Stomach (tissue), 9 donors: ENCODE measurements around the gene TMEFF2. TPM values are rescaled to one million over a fixed set of nuclear protein-coding genes. Genes with fewer than 3 reads are reported as not detected.
A peak's percentile ranks its signal among the peaks of the same experiment; 100 is the strongest.

Experiments
- DNase-seq, 2 donors: peaks; one replicate each; pipeline versions ENCODE4 v3.0.0 to v3.0.0-alpha.2; 2013 to 2019
- H3K27ac ChIP-seq, 5 donors: fragments of 200-600 bp in 4 of 5; sonication (generic) in 4 of 5; one replicate each; pipeline ENCODE4 v1.5.1; 2013 to 2019; ENCODE audit warnings: mild to moderate bottlenecking in 1 of 5, moderate library complexity in 1 of 5
- H3K27me3 ChIP-seq, 3 donors: fragments of 200-600 bp; sonication (generic); one replicate each; pipeline ENCODE4 v1.5.1; 2017 to 2019; ENCODE audit warnings: mixed run types in 1 of 3
- H3K36me3 ChIP-seq, 4 donors: fragments of 200-600 bp; sonication (generic); 1 replicate in 3 of 4; 2 replicates in 1 of 4; pipeline ENCODE4 v1.5.1; 2016 to 2019
- H3K4me1 ChIP-seq, 4 donors: fragments of 200-600 bp; sonication (generic); one replicate each; pipeline ENCODE4 v1.5.1; 2016 to 2019
- H3K4me3 ChIP-seq, 4 donors: fragments of 200-600 bp; sonication (generic) in 3 of 4; one replicate each; pipeline ENCODE4 v1.5.1; 2016 to 2019; ENCODE audit warnings: mild to moderate bottlenecking in 1 of 4
- H3K9me3 ChIP-seq, 4 donors: fragments of 200-600 bp; sonication (generic); one replicate each; pipeline ENCODE4 v1.5.1; 2016 to 2019
- EP300 ChIP-seq: sonication (generic); formaldehyde crosslinking; IDR thresholded peaks from one replicate; pipeline ENCODE4 v1.6.1; 2017; ENCODE audit warnings: antibody characterized with exemption
- POLR2A ChIP-seq, 4 donors: fragments of 450-650 bp; IDR thresholded peaks; one replicate each; pipeline ENCODE4 v1.6.1; 2016; ENCODE audit warnings: antibody characterized with exemption in 4 of 4, control low read depth in 2 of 4, mild to moderate bottlenecking in 1 of 4, moderate library complexity in 1 of 4
- POLR2AphosphoS5 ChIP-seq, 3 donors: sonication (generic); formaldehyde crosslinking; IDR thresholded peaks; one replicate each; pipeline ENCODE4 v1.6.1; 2016; ENCODE audit warnings: antibody characterized with exemption in 3 of 3
- WGBS, 5 donors: extraction: QIAGEN DNeasy Blood & Tissue Kit in 3 of 5; methylation state at CpG; one replicate each; pipeline versions ENCODE4 v1.1.5 to v1.1.7; 2013 to 2018; 5-methylcytosine and 5-hydroxymethylcytosine counted together
- intact Hi-C: fragments of 100-400 bp; cut with DNase I; formaldehyde crosslinking; loops from one replicate; pipeline ENCODE4 v1.15.1; 2023; ENCODE audit warnings: low total_unique reads
- polyA plus RNA-seq, 3 donors: library from polyadenylated mRNA; stranded (reverse); fragments of 200-250 nt; gene quantifications; one replicate each; pipeline ENCODE4 v1.2.3, GENCODE V29; 2013
- total RNA-seq, 5 donors: library from RNA; depleted of rRNA; stranded (reverse); fragments of >200 nt; gene quantifications; one replicate each; pipeline versions ENCODE4 v1.1.0 to v1.2.3, GENCODE V29; 2014 to 2016
- TF ChIP-seq, protein P1 (sequence below), 7 experiments: fragments of 450-650 bp in 4 of 7; fragments of 200-600 bp in 3 of 7; sonication (generic) in 3 of 7; IDR thresholded peaks; one replicate each; pipeline ENCODE4 v1.5.1; 2016 to 2019; ENCODE audit warnings: antibody characterized with exemption in 7 of 7, control low read depth in 2 of 7, mild to moderate bottlenecking in 1 of 7
- donor health status: healthy with polysubstance abuse.
- donor health status: Bipolar disorder and iron deficiency.
- donor health status: healthy.

TMEFF2 gene
- total and polyA plus RNA-seq, 8 donors = 0.23 to 0.50 (median 0.37) TPM; not detected in 3

DNA sequence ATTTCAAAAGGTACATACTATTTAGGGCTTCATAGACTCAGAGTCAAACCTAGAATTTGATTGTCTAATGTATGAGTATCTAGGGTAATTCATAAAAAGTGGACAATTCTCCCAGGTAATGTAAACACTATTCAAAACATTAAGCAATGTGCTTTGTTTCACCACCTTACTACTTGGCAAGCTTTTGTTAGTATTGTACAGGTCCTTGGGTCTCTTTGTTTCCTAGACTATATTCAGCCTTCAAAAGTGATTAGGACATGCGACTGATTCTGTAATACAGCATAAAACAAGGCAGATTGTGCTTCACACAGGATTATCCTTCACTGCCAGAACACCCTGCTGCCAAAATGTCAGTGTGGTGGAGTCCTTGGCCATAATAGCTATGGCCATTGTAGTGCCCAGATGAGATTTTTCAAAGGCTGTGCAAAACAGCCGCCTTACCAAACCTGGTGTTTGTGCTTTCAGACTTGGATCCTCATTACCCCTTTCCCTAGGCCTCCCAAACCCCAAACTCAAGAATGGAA lies 257.8 kb downstream of the TMEFF2 start:
- no peaks in the 10 kb centered on the region for H3K36me3 ChIP-seq
- no peaks in the 10 kb centered on the region for H3K27me3 ChIP-seq
- no peak for DNase-seq
- H3K4me1 ChIP-seq = peaks cover 0 to 5% (median under 1%) of the 10 kb centered on the region in 4 donors
- TF ChIP-seq POLR2A (IDR thresholded peaks at IDR 0.05) = no peak
- no peak for TF ChIP-seq POLR2AphosphoS5 (IDR thresholded peaks at IDR 0.05)
- TF ChIP-seq, protein P1, sequence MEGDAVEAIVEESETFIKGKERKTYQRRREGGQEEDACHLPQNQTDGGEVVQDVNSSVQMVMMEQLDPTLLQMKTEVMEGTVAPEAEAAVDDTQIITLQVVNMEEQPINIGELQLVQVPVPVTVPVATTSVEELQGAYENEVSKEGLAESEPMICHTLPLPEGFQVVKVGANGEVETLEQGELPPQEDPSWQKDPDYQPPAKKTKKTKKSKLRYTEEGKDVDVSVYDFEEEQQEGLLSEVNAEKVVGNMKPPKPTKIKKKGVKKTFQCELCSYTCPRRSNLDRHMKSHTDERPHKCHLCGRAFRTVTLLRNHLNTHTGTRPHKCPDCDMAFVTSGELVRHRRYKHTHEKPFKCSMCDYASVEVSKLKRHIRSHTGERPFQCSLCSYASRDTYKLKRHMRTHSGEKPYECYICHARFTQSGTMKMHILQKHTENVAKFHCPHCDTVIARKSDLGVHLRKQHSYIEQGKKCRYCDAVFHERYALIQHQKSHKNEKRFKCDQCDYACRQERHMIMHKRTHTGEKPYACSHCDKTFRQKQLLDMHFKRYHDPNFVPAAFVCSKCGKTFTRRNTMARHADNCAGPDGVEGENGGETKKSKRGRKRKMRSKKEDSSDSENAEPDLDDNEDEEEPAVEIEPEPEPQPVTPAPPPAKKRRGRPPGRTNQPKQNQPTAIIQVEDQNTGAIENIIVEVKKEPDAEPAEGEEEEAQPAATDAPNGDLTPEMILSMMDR (IDR thresholded peaks at IDR 0.05) = no peak
- TF ChIP-seq EP300 = no peak
- no peak overlapping the region for H3K4me3 ChIP-seq
- H3K9me3 ChIP-seq = no peaks in the 10 kb centered on the region
- 60 to 83% (median 68%) methylated on average over 2 of the region's 2 CpGs for WGBS, 5 donors
- H3K27ac ChIP-seq = no peak overlapping the region
- intact Hi-C loops = no loop called here

DNA sequence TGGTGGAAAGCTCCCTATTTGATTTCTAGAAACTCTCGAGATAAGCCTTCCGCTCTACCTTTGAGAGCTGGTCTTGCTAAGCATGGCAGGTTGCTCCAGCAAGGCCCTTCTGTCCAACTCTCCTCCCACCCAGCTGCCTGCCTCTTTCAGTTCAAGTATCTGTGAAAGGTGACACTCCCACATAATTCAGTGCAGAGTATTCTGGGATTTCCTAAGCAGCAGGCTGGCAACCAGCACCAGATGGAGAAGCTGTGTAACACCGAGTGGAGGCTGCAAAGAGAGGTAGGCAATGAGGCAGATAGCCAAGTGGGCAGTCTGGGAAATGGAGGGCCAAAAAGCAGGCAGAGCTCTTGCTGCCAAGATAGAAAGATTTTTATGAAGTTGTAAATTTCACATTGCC lies 259.5 kb downstream of the TMEFF2 start:
- intact Hi-C loops = no loop called here
- DNase-seq = no peak
- TF ChIP-seq POLR2A (IDR thresholded peaks at IDR 0.05) (no peak), POLR2AphosphoS5 (IDR thresholded peaks at IDR 0.05) (no peak), EP300 (no peak)
- TF ChIP-seq, protein P1 (IDR thresholded peaks at IDR 0.05) = no peak

DNA sequence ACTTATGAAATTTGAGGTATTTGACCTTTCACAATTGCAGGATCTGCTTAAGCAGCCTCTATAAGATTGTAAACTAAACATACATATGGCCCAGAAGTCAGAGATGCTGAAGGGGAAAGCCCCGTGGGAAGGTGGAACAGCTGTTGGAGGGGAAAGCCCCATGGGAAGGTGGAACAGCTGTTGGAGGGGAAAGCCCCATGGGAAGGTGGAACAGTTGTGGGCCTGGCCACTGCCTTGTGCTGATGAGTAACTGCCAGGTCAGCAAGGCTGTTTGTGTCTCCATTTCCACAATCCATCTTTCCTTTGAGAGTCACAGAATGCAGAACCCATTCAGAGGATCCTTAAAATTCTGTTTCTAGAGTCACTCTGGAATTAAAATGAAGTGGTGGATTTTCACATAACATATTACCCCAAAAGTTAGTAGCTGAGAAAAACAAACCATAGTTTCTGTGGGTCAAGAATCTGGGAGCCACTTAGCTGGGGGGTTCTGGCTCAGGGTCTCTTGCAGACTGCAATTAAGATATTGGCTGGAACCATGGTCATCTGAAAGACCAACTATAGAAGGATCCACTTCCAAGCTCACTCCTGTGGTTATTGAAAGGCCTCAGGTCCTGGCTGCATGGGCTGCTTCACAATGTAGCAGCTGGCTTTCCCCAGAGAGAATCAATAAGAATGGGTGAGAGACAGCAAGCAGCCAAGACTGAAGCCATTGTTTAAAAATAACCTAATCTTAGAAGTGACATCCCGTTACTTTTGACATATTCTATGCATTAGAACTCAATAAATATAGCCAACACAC lies 261.2 kb downstream of the TMEFF2 start:
- DNase-seq = peak in 1 of 2 donors; percentile 20
- WGBS, 5 donors = 74 to 78% (median 78%) methylated on average over 2 of the region's 2 CpGs
- intact Hi-C loops = no loop called here
- no peaks in the 10 kb centered on the region for H3K27me3 ChIP-seq
- H3K27ac ChIP-seq = no peak overlapping the region
- H3K4me3 ChIP-seq = no peak overlapping the region
- H3K9me3 ChIP-seq = no peaks in the 10 kb centered on the region
- no peak for TF ChIP-seq EP300
- TF ChIP-seq POLR2AphosphoS5 (IDR thresholded peaks at IDR 0.05) = no peak
- TF ChIP-seq, protein P1 (IDR thresholded peaks at IDR 0.05) = no peak
- no peak for TF ChIP-seq POLR2A (IDR thresholded peaks at IDR 0.05)
- peaks cover 0 to 4% (median 0%) of the 10 kb centered on the region in 4 donors for H3K4me1 ChIP-seq
- no peaks in the 10 kb centered on the region for H3K36me3 ChIP-seq

More for the DNA sequence above, 259.5 kb downstream of the TMEFF2 start:
- Histone ChIP-seq H3K4me1 (no peaks in the 10 kb centered on the region), H3K9me3 (no peaks in the 10 kb centered on the region), H3K4me3 (no peak overlapping the region), H3K27ac (no peak overlapping the region), H3K27me3 (no peaks in the 10 kb centered on the region), H3K36me3 (no peaks in the 10 kb centered on the region)
- WGBS, 5 donors = 85 to 91% (median 88%) methylated on average over 3 of the region's 3 CpGs

DNA sequence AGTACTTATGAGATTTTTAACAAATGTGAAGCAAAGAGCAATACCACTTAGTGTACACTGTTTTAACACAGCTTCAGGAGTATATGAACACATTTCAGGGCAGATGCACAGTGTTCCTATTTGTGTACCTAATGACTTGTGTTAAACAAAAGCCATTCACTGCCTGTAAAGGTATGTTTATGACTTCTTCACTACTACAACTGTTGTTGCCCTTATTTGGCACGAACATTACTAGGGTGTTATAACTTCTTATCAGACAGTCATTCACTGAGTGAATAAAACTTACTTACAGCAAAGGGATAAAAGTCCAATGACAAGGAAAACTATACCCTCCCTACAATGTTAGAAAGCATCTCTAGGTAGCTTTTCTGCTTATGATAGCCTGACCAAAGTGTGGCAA lies 262.4 kb downstream of the TMEFF2 start:
- Histone ChIP-seq H3K36me3 (no peaks in the 10 kb centered on the region), H3K9me3 (no peaks in the 10 kb centered on the region), H3K27me3 (no peaks in the 10 kb centered on the region), H3K27ac (no peak overlapping the region), H3K4me3 (no peak overlapping the region), H3K4me1 (peaks cover 0 to 11% (median 9%) of the 10 kb centered on the region in 4 donors)
- TF ChIP-seq POLR2AphosphoS5 (IDR thresholded peaks at IDR 0.05) (no peak), POLR2A (IDR thresholded peaks at IDR 0.05) (no peak), EP300 (no peak)
- TF ChIP-seq, protein P1 (IDR thresholded peaks at IDR 0.05) = no peak
- no peak for DNase-seq
- intact Hi-C loops = no loop called here
- WGBS, 5 donors = 25 to 57% (median 35%) methylated on average over 1 of the region's 1 CpG
